Colonic mucosa (tissue), 4 donors: ENCODE results near the gene LHX4. TPM values are rescaled to one million over a fixed set of nuclear protein-coding genes. Genes with fewer than 3 reads are reported as not detected.

ENCODE experiments used
- DNase-seq: peaks from one replicate; pipeline ENCODE4 v3.0.0-alpha.2; 2020
- H3K27ac ChIP-seq: fragments of 200-600 bp; one replicate; pipeline ENCODE4 v1.8.0; 2021
- H3K27me3 ChIP-seq: fragments of 200-600 bp; one replicate; pipeline ENCODE4 v1.8.0; 2021
- H3K36me3 ChIP-seq: fragments of 200-600 bp; one replicate; pipeline ENCODE4 v1.8.0; 2021
- H3K4me1 ChIP-seq: fragments of 200-600 bp; one replicate; pipeline ENCODE4 v1.8.0; 2021; ENCODE audit warnings: mild to moderate bottlenecking
- H3K4me3 ChIP-seq: fragments of 200-600 bp; one replicate; pipeline ENCODE4 v1.8.0; 2021
- H3K9ac ChIP-seq, 2 donors: one replicate each; pipeline ENCODE4 v1.7.0; 2013; ENCODE audit warnings: control low read depth in 2 of 2, low read depth in 2 of 2, low read length in 2 of 2
- H3K9me3 ChIP-seq: fragments of 200-600 bp; one replicate; pipeline ENCODE4 v1.8.0; 2021
- CTCF ChIP-seq: fragments of 200-600 bp; IDR thresholded peaks from one replicate; pipeline ENCODE4 v1.8.0; 2022; ENCODE audit warnings: antibody characterized with exemption, mild to moderate bottlenecking
- intact Hi-C: fragments of 100-400 bp; cut with DNase I; formaldehyde crosslinking; loops from one replicate; pipeline ENCODE4 v1.14.1; 2022
- total RNA-seq, 2 donors: library from RNA; stranded (reverse); fragmentation: NEBNext Ultra II Directional in 1 of 2; extraction: Animal tissue kit (Norgen Biotek cat#: 25700) in 1 of 2; gene quantifications; one replicate each; pipeline ENCODE4 v1.2.1, GENCODE V29; 2021
- donor health status: healthy.
- donor health status: DM: no; HTN: no; CAD: no.
- donor health status: DM: no; HTN: no; CAD: no.

LHX4 gene
- total RNA-seq, 2 donors from 2014 or later: 0.74 to 0.77 TPM

- Histone ChIP-seq H3K9me3 (no peaks in the 10 kb centered on the region), H3K4me3 (no peak overlapping the region), H3K9ac (no peak overlapping the region), H3K27me3 (peaks cover 5% of the 10 kb centered on the region), H3K4me1 (no peaks in the 10 kb centered on the region), H3K36me3 (no peaks in the 10 kb centered on the region), H3K27ac (no peak overlapping the region)
- intact Hi-C loops: no loop called here
- DNase-seq: no peak
- TF ChIP-seq CTCF: no peak
These were observed 20.9 kb downstream of the LHX4 start for GRCh38 chr1:180250883-180251509.

GRCh38 chr1:180251526-180252305 is 21.7 kb downstream of the LHX4 start:
- no peak for DNase-seq
- no peak for TF ChIP-seq CTCF
- Histone ChIP-seq H3K4me1 (no peaks in the 10 kb centered on the region), H3K4me3 (no peak overlapping the region), H3K36me3 (no peaks in the 10 kb centered on the region), H3K9me3 (no peaks in the 10 kb centered on the region), H3K27ac (no peak overlapping the region), H3K27me3 (peaks cover 5% of the 10 kb centered on the region), H3K9ac (no peak overlapping the region)
- intact Hi-C loops: loop anchor here (2.0 kb wide), 2 partner anchors 165 to 227 kb away; no protein-coding TSS in a partner anchor

- Histone ChIP-seq H3K36me3 (no peaks in the 10 kb centered on the region), H3K4me1 (no peaks in the 10 kb centered on the region), H3K27me3 (peaks cover 6% of the 10 kb centered on the region), H3K9me3 (no peaks in the 10 kb centered on the region), H3K4me3 (no peak overlapping the region), H3K27ac (no peak overlapping the region), H3K9ac (no peak overlapping the region)
- DNase-seq: peak; percentile 86
- peak; percentile 82 for TF ChIP-seq CTCF
- intact Hi-C loops: loop anchor here (2.0 kb wide), 2 partner anchors 164 to 226 kb away; no protein-coding TSS in a partner anchor
These were observed 22.8 kb downstream of the LHX4 start for GRCh38 chr1:180252638-180253536.

- no peak for TF ChIP-seq CTCF
- intact Hi-C loops: loop anchor here (2.0 kb wide), 2 partner anchors 163 to 225 kb away; no protein-coding TSS in a partner anchor
- Histone ChIP-seq H3K27me3 (peaks cover 13% of the 10 kb centered on the region), H3K9ac (no peak overlapping the region), H3K9me3 (no peaks in the 10 kb centered on the region), H3K4me3 (no peak overlapping the region), H3K36me3 (no peaks in the 10 kb centered on the region), H3K27ac (no peak overlapping the region), H3K4me1 (no peaks in the 10 kb centered on the region)
- DNase-seq: no peak
These were observed 23.8 kb downstream of the LHX4 start for GRCh38 chr1:180253585-180254495.
